DMS153 treated with DMSO at 0.1 percent for 48 hours (cell line): ENCODE results near the gene ETFA.
"Not testable (repeated sequence)": the region's sequence is repeated elsewhere in the genome, so short reads cannot be mapped to it uniquely, and the experiment has no call there.

Experiments
- DNase-seq: peaks from one replicate; lab custom pipeline; 2025; ENCODE audit not compliant: unreplicated experiment; lab: John Stamatoyannopoulos, UW

The ETFA gene

DNA sequence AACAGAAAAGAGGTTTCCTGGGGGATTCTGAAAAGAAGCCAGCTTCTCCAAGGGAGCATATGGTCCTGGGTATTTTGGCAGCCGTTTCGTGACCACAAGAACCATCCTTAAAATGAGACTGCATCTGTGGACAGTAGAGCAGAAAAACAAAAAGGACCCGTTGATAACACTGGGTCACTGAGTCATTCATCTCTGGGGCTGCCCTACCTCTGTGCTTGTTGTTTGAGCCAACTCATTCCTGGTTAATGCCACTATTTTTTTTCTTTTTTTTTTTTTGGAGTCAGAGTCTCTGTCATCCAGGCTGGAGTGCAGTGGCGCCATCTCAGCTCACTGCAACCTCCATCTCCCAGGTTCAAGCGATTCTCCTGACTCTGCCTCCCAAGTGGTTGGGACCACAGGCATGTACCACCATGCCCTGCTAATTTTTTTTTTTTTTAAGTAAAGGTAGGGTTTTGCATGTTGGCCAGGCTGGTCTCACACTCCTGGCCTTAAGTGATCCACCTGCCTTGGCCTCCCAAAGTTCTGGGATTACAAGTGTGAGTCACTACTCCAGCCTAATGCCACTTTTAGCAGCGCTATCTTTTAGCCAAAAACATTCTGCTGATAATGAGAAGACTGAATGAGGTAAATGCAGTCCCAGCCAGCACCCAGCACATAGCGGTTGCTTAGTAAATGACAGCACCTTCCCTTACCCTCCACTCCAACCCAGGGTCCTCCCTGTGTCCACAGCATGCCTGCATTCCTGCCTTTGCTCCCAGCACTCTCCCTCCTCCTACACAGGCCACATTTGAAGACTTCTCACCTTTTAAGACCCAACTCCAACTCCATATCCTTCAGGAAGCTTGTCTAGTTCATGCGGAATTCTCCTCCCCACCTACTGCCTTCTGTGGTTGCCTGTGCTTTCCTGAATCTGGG is 16.2 kb upstream of the ETFA start:
- no peak for DNase-seq

DNA sequence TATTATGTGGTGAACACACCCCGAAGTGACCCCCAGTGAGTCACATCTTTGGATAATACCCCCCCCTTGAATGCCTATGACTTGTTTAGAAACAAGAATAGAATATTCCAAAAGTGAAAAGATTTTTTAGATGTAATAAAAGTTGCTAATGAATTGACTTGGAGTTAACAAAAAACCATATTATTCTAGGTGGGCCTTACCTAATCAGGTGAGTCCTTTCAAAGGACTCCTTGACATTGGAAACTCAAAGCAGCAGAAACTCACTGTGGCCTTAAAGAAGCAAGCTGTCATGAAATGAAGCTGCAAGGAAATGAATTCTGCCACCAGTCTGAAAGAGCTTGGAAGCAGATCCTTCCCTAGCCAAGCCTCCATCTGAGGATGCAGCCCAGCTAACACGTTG is 14.4 kb upstream of the ETFA start:
- no peak for DNase-seq

DNA sequence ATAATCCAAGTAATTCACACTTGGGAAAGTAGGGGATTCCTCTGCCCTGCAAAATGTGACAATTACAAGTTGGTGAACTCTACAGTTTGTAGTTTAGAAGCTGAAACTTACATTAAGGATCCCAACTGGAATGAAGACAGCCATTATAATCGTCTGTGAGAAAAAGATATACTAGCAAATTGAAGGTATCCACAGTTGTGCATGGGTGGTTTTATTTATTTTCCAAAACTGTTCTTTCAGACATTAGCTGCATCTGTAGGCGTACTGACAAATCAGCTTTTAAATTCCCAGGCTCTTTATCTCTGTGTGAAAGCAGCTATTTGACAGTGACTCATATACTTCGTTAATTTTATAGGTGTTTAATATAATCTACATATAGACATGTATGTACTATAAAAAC is 12.8 kb upstream of the ETFA start:
- DNase-seq = no peak

DNA sequence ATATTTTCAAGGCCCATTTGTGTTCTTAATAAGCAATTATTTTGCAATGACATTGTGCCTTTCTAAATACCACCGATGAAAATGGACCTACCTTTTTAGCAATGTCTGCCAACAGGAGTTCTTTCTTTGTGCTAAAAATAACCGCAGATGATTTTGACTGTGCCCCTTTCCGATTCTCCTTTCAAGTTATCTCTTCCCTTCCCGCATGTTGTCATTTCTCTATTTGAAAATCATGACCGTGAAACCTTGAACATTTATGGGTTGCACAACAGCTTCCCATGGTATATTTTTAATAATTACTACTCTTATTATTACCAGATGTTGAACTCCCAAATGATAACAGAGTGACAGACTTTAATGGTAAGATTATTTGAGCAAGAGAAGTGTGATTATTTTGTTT is 10.3 kb upstream of the ETFA start:
- no peak for DNase-seq

DNA sequence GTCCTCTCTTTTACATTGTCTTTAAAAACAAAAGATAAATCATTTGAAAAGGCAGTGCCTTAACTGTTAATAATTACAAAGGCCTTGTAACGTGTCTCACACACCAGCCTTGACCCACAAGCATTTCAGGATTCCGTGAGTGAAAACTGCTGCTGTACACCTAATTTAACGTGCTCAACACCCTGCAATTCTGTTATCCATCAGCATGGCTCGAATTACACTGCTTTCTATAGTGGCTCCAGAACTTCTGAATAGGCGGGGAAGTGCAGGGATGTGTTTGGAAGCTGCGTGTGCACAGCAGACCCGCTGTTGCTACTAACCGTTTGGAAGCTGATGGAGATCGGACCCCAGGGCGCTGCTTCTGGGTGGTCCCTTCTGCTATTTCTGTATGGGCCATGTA is 9.9 kb upstream of the ETFA start:
- DNase-seq = no peak

DNA sequence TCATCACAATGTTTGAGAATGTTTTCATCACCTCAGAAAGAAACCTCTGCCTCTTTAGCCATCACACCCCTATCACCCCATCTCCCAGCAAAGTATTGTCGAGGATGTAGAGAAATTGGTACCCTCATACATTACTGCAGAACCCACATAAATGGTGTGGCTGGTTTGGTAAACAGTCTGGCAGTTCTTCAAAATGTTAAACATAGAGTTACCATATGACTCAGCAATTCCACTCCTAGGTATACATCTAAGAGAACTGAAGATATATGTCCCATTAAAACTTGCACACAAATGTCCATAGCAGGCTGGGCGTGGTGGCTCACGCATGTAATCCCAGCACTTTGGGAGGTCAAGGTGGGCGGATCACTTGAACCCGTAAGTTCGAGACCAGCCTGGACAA is 8.7 kb upstream of the ETFA start:
- no peak for DNase-seq

DNA sequence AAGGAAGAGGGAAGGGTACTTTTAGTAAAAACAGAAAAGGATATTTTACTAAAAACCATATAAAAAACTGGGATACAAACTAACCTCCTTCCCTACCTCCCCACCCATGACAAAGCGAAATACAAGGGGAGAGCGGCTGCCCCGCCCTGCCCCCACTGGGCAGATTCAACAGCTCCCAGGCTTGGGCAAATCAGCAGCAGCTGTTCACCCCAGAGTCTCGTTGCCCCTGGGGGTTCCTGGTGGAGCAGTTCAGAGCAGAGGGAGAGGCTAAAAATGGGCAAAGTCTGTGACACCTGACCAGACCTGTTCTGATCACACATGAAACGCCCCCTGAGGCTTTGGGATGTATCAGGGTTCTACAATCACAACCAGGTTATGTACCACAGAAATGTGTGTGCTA is 2.5 kb upstream of the ETFA start:
- DNase-seq = no peak

DNA sequence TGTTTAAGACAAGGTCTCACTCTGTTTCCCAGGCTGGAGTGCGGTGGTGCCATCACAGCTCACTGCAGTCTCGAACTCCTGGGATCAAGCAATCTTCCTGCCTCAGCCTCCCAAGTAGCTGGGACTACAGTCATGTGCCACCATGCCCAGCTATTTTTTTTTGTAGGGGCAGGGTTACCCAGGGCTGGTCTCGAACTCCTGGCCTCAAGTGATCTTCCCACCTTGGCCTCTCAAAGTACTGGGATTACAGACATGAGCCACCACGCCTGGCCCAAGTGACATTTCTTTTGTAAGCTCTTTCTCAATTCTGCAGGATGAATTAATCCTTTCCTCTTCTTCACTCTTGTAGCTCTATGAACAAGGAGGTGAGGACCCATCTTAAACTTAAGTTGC is 1.9 kb upstream of the ETFA start:
- not testable (repeated sequence) for DNase-seq

DNA sequence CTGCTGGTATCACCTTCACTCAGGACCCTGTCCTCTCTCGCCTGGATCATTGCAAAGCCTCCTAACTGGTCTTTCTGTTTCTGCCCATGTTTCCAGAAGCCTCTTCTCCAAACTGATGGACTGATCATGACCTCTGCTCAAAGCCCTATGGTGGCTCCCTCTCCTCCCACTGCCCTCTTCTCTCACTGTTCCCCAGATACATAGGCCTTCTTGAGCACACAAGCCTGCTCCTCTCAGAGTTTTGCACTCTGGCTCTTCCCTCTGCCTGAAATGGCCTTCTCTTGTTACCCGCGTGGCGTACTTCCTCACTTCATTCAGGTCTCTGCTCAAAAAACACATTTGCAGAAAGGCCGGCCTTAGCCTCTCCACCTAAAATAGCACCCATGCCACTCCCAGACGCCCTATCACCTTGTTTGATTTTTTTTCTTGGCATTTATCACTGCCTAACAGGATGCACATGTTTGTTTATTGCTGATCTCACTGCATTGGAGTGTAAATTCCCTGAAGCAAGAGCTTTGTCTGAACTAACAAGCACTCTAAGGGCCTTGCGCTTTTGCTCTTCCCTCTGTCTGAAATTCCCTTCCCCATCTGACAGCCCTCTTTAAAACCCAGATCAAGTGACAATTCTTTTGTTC is 1.4 kb upstream of the ETFA start:
- DNase-seq = peak; percentile 3

DNA sequence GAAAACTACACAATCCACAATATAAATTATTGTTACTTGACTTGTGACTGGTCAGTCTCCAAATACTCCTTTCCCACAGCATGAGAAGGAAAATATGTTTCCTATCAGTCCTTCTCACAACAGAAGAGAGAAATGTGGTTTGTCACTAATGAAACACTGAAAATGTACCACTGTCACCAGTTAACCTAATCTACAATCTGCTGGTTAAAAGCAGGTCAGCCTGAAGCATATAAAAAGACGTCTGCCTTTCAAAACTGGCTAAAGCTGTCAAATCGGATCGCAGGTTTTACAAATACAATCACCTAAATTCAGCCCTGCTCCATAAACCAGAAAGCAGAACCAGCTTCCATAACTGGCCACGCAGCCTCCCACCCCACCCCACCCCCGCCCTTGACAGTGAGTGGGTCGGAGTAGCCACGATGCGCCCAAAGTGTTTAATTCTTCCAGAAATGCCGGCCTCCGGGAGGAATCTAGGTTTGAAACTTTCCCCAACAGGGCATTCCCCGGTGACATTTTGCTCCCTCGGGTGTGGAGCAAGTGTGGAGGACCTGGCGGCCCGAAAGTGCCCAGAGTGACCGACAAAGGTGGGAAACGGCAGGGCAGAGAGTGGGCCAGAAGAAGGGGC is 682 bp downstream of the ETFA start:
- DNase-seq = no peak

DNA sequence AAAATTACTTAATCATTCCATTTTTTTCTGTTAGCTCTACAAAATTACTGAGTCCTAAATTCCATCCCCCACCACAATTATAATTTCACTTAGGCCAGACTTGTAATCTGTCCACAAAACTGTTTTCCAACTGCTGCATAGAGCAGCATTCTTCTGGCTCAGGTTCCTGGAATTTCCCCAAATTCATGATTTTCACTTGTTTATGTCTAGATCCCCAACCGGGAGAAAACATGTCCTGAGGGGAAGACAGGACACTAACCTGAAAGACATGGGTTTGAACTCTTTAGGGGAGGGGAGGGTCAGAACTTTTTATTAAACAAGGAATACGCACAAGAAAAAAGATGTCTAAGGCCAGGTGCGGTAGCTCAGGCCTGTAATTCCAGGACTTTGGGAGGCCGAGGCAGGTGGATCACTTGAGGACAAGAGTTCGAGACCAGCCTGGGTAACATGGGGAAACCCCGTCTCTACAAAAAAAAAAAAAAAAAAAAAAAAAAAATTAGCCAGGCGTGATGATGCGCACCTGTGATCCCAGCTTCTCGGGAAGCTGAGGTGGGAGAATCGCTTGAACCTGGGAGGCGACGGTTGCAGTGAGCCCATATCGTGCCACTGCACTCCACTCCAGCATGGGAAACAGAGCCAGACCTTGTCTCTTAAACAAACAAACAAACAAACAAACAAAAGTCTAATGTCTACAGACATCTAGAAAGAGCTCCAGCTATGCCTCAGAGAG is 1.5 kb downstream of the ETFA start:
- DNase-seq = no peak

DNA sequence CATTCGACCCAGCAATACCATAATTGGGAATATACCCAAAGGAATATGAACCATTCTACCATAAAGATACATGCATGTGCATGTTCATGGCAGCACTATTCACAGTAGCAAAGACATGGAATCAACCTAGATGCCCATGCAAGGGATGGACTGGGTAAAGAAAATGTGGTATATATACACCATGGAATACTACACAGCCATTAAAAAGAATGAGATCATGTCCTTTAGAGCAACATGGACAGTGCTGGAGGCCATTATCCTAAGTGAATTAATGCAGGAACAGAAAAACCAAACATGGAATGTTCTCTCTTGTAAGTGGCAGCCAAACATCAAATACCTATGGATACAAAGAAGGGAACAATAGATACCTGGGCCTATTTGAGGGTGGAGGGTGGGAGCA is 7.4 kb downstream of the ETFA start:
- no peak for DNase-seq

DNA sequence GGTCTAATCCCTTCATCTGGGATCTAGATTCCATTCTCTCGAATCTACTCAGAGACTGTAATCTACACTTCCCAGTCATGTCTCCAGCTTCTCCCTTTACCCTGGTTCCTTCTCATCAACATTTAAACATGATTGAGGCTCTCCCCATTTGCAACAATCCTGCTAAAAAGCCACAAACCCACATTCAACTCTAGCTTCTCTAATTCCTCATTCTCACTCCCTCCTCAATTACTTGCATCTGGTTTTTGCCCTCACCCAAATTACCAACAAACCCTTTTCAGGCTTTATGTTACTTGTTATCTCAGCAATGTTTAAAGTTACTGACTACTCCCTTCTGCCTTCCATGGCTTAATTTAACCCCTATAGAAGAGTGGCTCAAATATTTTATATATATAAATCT is 11.5 kb downstream of the ETFA start:
- DNase-seq = no peak

DNA sequence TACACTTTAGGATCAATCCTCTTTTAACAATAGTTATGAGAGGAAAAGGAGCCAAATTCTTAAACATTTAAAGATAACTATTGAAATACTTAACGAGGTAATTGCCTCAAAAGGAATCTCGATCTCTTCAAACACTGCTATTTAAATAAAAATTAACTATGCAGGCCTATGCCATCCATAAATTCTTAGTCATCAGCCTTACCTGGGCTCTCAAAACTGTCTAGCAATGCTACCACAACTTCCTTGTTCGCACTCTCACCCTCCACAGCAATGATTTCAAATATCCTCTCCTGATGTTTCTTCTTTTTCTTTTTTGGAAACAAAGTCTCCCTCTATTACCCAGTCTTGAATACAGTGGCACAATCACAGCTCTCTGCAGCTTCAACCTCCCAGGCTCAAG is 12.3 kb downstream of the ETFA start:
- no peak for DNase-seq

DNA sequence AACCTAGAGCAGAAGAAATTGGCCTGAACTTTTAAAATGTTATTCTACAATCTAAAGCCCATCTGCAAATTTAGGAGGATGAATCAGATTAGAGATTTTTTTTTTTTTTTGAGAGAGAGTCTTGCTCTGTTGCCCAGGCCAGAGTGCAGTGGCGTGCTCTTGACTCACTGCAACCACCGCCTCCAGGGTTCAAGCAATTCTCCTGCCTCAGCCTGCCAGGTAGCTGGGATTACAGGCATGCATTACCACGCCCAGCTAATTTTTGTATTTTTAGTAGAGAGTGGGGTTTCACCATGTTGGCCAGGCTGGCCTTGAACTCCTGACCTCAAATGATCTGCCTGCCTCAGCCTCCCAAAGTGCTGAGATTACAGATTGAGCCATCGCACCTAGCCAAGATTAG is 13.3 kb downstream of the ETFA start:
- DNase-seq = not testable (repeated sequence)

DNA sequence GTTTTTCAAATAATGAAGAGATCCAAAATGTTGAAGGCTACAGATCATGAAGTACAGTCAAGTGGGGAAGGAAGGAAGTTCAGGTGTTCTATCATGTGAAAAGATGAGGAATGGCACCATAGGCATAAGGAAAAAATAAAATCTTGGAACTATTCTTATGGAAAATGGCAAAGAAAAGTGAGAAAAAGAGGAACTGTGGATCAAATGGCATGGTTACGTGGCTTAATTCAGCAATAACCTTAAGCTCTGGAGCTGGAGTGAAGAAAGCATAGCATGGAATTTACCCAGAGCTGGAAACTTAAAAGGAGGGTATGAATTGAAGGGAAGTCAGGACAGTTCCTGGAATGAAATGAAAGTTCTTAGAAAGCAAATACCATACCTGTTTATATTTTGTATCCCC is 14.4 kb downstream of the ETFA start:
- DNase-seq = no peak

DNA sequence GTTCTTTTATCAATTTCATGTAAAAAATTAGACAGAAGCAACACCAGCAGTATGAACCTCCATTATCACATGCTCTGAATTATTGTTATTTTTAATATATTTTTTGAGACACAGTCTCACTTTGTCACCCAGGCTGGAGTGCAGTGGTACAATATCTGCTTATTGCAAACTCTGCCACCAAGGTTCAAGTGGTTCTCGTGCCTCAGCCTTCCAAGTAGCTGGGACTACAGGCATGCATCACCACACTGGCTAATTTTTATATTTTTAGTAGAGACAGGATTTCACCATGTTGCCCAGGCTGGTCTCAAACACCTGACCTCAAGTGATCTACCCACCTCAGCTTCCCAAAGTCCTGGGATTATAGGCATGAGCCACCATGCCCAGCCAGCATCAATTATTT is 16.8 kb downstream of the ETFA start:
- DNase-seq = not testable (repeated sequence)

DNA sequence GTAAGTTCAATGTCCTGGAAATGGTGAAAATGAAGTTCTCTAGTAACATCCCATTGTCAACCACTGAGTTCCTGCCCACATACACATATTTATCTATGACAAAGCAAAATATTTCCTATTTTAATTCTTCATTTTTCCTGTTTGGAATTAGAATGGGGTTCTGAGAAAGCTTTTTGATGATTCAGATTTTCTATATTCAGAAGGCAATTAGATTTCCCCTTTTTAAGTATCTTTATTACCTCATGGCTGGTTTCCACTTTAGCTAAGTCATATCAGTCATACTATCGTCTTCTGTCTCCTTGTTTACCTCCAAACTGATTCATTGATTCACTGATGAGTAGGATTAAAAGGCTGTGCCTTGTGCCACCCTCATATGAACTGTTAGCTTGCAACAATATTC is 17.9 kb downstream of the ETFA start:
- no peak for DNase-seq

DNA sequence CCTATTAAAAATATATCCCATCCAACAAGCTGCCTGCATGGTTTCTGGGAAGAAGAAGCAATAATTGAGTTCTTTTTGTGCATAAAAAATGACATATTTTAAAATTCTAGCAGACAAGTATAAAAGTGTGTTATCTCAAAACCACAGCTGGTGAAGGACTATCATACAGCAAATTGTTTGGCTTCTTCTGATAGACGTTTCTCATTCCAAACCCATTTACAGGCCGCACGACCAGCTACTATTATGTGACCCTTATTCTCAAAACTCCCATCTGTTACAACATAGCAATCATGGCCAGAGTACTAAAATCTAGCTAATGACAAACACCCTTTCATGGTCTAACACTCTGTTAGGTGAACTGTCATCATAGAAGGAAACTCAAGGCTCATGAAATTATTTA is 21.7 kb downstream of the ETFA start:
- DNase-seq = no peak

DNA sequence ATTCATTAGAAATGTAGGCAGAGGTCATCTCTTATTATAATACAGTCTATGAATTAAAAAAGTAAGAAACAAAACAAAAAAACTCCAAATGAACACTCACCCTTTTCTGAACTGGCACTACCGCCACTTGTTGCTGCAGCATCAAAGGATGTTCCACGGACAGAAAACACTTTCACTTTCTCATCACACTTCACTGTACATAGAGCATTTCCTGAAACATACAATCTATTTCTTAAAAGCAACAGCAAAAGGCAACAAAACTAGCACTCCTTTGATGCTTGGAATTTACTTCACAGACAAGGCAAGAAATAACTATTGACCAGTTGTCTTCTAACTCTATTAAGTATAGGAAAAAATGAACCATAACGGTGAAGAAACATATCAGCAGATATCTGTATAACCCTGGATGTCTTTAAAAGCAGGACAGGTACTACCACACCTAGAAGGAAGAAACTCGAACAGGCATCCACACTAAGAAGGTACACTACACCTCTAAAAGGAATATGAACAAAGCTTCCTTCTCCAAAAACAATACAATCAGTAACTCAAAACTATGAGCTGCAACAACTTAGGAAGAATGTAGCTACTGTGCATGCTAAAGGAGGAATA is 24.9 kb downstream of the ETFA start:
- no peak for DNase-seq

DNA sequence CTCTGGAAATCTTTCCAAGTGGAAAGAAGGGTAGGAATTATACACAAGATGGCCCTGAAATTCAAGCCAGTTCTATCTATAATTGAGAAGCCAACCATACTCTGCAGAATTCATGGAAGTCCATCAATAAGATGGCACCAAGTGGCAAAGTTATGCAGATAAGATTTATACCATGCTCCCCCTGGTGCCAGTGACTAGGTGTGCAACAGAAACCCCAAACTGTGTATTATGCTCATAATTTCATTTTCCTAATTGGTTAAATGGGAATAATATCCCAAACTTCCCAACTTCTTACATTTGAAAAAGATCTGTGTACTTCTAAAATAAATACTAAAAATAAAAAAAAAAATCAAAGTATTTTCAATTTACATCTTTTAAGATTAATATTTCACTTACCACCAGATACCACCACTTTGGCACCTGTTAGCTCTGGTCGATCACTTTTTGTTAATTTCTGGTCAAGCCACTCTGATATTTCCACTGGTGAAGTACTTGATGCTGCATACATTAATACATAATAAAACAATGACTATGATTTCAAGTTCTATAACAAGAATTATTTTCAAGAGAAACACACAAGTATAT is 25.9 kb downstream of the ETFA start:
- no peak for DNase-seq
